Esophagus squamous epithelium (tissue), 4 donors: ENCODE results near the gene ST6GALNAC3.

Experiments
- CTCF ChIP-seq, 6 experiments: fragments of 450-650 bp in 4 of 6; fragments of 200-600 bp in 2 of 6; sonication (generic) in 2 of 6; IDR thresholded peaks; one replicate each; pipeline ENCODE4 v1.5.1; 2016 to 2019; ENCODE audit warnings: antibody characterized with exemption in 6 of 6, mild to moderate bottlenecking in 4 of 6, moderate library complexity in 4 of 6
- POLR2A ChIP-seq, 4 donors: fragments of 450-650 bp; IDR thresholded peaks; one replicate each; pipeline ENCODE4 v1.6.1; 2017; ENCODE audit warnings: antibody characterized with exemption in 4 of 4, mild to moderate bottlenecking in 4 of 4, moderate library complexity in 3 of 4

- TF ChIP-seq CTCF (IDR thresholded peaks at IDR 0.05), result no peak
- no peak for TF ChIP-seq POLR2A (IDR thresholded peaks at IDR 0.05)
Measured at GRCh38 chr1:76601465-76601864, 526.9 kb downstream of the ST6GALNAC3 start.
